HepG2 (cell line): ENCODE results near the gene IFIH1. TPM values are rescaled to one million over a fixed set of nuclear protein-coding genes. Genes with fewer than 3 reads are reported as not detected.
A peak's percentile ranks its signal among the peaks of the same experiment; 100 is the strongest.

ENCODE experiments used
- ATAC-seq: fragments of 200-7000 bp; cut with Tn5 transposase; 3 replicates; pipeline ENCODE4 v1.9.1; 2020; ENCODE audit warnings: mild to moderate bottlenecking, moderate library complexity
- BruUV-seq: library from RNA; stranded (reverse); fragments of 400-500 nt; replicated peaks from 2 replicates; lab custom pipeline; 2021; lab: Mats Ljungman, UMichigan
- CTCF ChIA-PET: fragments of 300-600 bp; formaldehyde crosslinking; extraction: SDS; loops from one replicate; lab custom pipeline; 2021; ENCODE audit warnings: low total read pairs, inconsistent platforms, low intra/inter-chr PET ratio; lab: Yijun Ruan, JAX
- POLR2A ChIA-PET: fragments of 350-600 bp; sonication (Branson Sonifier 250); formaldehyde crosslinking; loops from one replicate; lab custom pipeline; 2020; ENCODE audit warnings: antibody characterized with exemption, inconsistent platforms; lab: Yijun Ruan, JAX
- DNase-seq: peaks from one replicate; pipeline ENCODE4 v3.0.0-alpha.2; 2015; ENCODE audit warnings: low spot score
- FAIRE-seq: peaks from 3 replicates; lab custom pipeline; 2011; peaks lifted over from hg19 to GRCh38; lab: Jason Lieb, UNC
- H2AFZ ChIP-seq: one replicate; pipeline ENCODE4 v1.6.1; 2011; ENCODE audit warnings: low read length, inconsistent platforms
- H3K27ac ChIP-seq: fragments of 300-600 bp; 3 replicates; pipeline ENCODE4 v1.8.0; 2011; ENCODE audit warnings: mixed run types, mild to moderate bottlenecking, mixed read lengths, low read length, inconsistent platforms; ENCODE audit not compliant: insufficient read depth; ENCODE audit errors: extremely low read length
- H3K27me3 ChIP-seq, 2 experiments: fragments of 200-600 bp in 1 of 2; 2 replicates in 1 of 2; 3 replicates in 1 of 2; pipeline versions ENCODE4 v1.6.0 to v1.8.0; 2011; ENCODE audit warnings: low read length in 2 of 2, mild to moderate bottlenecking in 2 of 2, moderate library complexity in 2 of 2, inconsistent platforms in 1 of 2; ENCODE audit not compliant: insufficient read depth in 2 of 2, control insufficient read depth in 1 of 2
- H3K36me3 ChIP-seq, 2 experiments: fragments of 200-600 bp in 1 of 2; replicated peaks in 1 of 2; 2 replicates in 1 of 2; 3 replicates in 1 of 2; pipeline versions ENCODE4 v1.5.1 to v1.8.0; 2011; ENCODE audit warnings: low read length in 2 of 2, inconsistent platforms in 1 of 2; ENCODE audit not compliant: insufficient read depth in 2 of 2, control insufficient read depth in 1 of 2
- H3K4me1 ChIP-seq: 2 replicates; pipeline ENCODE4 v1.5.1; 2012; ENCODE audit warnings: low read length, inconsistent platforms; ENCODE audit not compliant: insufficient read depth
- H3K4me2 ChIP-seq: 2 replicates; pipeline ENCODE4 v1.6.0; 2011; ENCODE audit warnings: low read depth, low read length, inconsistent platforms
- H3K4me3 ChIP-seq, 3 experiments: fragments of 200-600 bp in 1 of 3; sonication (generic), shearing (Covaris generic) in 1 of 3; replicated peaks in 1 of 3; 2 replicates each; pipeline ENCODE4 v1.5.1; 2011 to 2016; ENCODE audit warnings: low read length in 3 of 3, inconsistent platforms in 2 of 3, low read depth in 2 of 3, mild to moderate bottlenecking in 2 of 3, control low read depth in 1 of 3, mixed read lengths in 1 of 3; ENCODE audit not compliant: insufficient read depth in 1 of 3
- H3K79me2 ChIP-seq: one replicate; pipeline ENCODE4 v1.6.1; 2011; ENCODE audit warnings: low read length, inconsistent platforms; ENCODE audit not compliant: insufficient read depth
- H3K9ac ChIP-seq: 2 replicates; pipeline ENCODE4 v1.6.0; 2011; ENCODE audit warnings: mild to moderate bottlenecking, low read depth, low read length, inconsistent platforms; ENCODE audit not compliant: insufficient read depth
- H3K9me3 ChIP-seq: 2 replicates; pipeline ENCODE4 v1.5.1; 2012; ENCODE audit warnings: mild to moderate bottlenecking, low read length
- H4K20me1 ChIP-seq: 2 replicates; pipeline ENCODE4 v1.6.0; 2011; ENCODE audit warnings: inconsistent platforms, mild to moderate bottlenecking, low read length, moderate library complexity; ENCODE audit not compliant: insufficient read depth
- CEBPB ChIP-seq: IDR thresholded peaks from 2 replicates; pipeline ENCODE4 v1.6.1; 2011; ENCODE audit warnings: low read depth, low read length, improper control_type of control experiment, borderline replicate concordance
- PCBP2 ChIP-seq: fragments of 200-400 bp; formaldehyde crosslinking; optimal IDR thresholded peaks from 2 replicates; pipeline ENCODE3; 2018; ENCODE audit warnings: low read length, low read depth; ENCODE audit not compliant: poor library complexity, severe bottlenecking
- ZNF142 ChIP-seq: sonication (generic); formaldehyde crosslinking; IDR thresholded peaks from 2 replicates; pipeline ENCODE4 v1.4.0; 2020; ENCODE audit warnings: missing genetic modification reagents
- WGBS: methylation state at CpG from one replicate; pipeline ENCODE4 v1.1.6; 2017; ENCODE audit warnings: low lambda C conversion rate; 5-methylcytosine and 5-hydroxymethylcytosine counted together
- in situ Hi-C: cut with HindIII; loops from 2 replicates; pipeline ENCODE4 v1.10.0; 2017; ENCODE audit warnings: low pct_unique_long_range_greater_than_20kb; ENCODE audit not compliant: extremely low pct_ligation_motif_present
- intact Hi-C: fragments of 100-400 bp; cut with micrococcal nuclease; formaldehyde crosslinking; loops from one replicate; pipeline ENCODE4 v1.10.0; 2022; ENCODE audit not compliant: unreplicated experiment
- polyA plus RNA-seq, 8 experiments: library from polyadenylated mRNA; depleted of rRNA in 3 of 8; stranded (reverse) in 7 of 8; unstranded in 1 of 8; fragments of >200 nt; fragmentation: Illumina TruSeq in 4 of 8; extraction: Trizol in 4 of 8; gene quantifications; 2 replicates each; pipeline versions ENCODE4 v1.2.1 to v1.2.3, GENCODE V29; 2011 to 2016; ENCODE audit warnings: low read depth in 4 of 8, missing spikeins in 1 of 8, mixed read lengths in 1 of 8; ENCODE audit not compliant: insufficient read depth in 1 of 8
- total RNA-seq, 5 experiments: library from RNA; depleted of rRNA; stranded (reverse); fragments of >200 nt; fragmentation: Illumina TruSeq; extraction: Trizol; gene quantifications; 2 replicates each; pipeline ENCODE4 v1.2.3, GENCODE V29; 2016; ENCODE audit warnings: low read depth in 1 of 5
- TF ChIP-seq, protein P1 (sequence below): IDR thresholded peaks from 2 replicates; pipeline ENCODE4 v1.6.1; 2016; ENCODE audit warnings: control low read depth

Gene IFIH1
- total and polyA plus RNA-seq, 2 of the 13 experiments (the other 11 are each of a cell fraction or from before 2014, with no cell fraction given) = 1.5 to 11.5 TPM

DNA sequence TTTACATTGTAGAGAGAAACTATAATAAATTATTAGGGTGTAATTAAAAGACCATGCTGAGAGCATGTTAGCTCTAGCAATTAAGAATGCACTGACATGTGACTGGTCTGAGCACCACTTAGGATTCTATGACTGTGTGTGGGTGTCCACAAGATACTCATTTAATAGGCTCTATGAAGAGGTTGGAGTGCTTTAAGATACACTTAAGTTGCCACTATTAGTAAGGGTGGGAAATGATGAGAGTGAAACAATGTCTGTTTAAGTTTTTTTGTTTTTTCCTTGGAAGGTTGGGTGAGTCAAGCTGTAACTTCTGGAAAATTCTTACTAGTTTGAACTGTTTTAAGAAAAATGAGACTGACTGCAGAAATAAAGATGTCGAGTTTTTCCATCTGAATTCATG is 73.4 kb downstream of the IFIH1 start:
- intact Hi-C loops (no loop called here), in situ Hi-C loops (no loop called here)
- ChIA-PET CTCF (no interaction called here), POLR2A (no interaction called here)
- Histone ChIP-seq H3K9me3 (no peaks in the 10 kb centered on the region), H3K9ac (no peak overlapping the region), H3K27me3 (no peaks in the 10 kb centered on the region), H3K4me2 (no peak overlapping the region), H3K4me3 (no peak overlapping the region), H4K20me1 (no peaks in the 10 kb centered on the region), H3K4me1 (no peaks in the 10 kb centered on the region), H2AFZ (no peak overlapping the region), H3K79me2 (no peaks in the 10 kb centered on the region), H3K36me3 (no peaks in the 10 kb centered on the region), H3K27ac (no peak overlapping the region)
- no TSS peak for BruUV-seq
- FAIRE-seq (no peak), ATAC-seq (no peak), DNase-seq (no peak)
- 0% methylated on average over 1 of the region's 1 CpG for WGBS
- no peak for TF ChIP-seq PCBP2
- TF ChIP-seq, protein P1, sequence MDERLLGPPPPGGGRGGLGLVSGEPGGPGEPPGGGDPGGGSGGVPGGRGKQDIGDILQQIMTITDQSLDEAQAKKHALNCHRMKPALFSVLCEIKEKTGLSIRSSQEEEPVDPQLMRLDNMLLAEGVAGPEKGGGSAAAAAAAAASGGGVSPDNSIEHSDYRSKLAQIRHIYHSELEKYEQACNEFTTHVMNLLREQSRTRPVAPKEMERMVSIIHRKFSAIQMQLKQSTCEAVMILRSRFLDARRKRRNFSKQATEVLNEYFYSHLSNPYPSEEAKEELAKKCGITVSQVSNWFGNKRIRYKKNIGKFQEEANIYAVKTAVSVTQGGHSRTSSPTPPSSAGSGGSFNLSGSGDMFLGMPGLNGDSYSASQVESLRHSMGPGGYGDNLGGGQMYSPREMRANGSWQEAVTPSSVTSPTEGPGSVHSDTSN (CRISPR knock-in tag) = no peak

DNA sequence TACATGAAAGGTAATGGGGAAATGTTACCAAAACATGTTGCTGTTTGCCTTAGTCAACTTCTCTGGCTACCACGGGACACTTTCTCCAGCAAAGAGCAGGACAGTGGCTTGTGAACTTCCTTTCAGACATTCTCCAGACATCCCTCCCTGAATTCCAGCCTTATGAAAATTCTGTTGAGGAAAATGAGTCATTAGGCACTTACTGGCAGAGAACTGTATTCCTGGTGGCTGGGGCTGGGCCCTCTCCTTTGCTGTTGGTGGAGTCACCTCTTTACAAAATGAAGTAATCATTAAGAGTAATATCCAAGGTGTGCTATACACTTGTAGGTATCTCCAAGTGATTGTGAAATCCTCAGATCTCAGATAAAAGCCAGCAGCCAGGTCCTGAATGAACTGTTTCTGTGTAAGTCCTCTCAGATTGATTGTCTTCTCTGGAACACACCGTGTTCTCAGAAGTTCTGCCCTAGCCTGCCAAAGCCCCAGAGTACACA is 73.9 kb downstream of the IFIH1 start:
- ATAC-seq (no peak), DNase-seq (no peak), FAIRE-seq (no peak)
- ChIA-PET CTCF (no interaction called here), POLR2A (no interaction called here)
- Histone ChIP-seq H3K4me2 (no peak overlapping the region), H3K4me1 (no peaks in the 10 kb centered on the region), H2AFZ (no peak overlapping the region), H4K20me1 (no peaks in the 10 kb centered on the region), H3K79me2 (no peaks in the 10 kb centered on the region), H3K27ac (no peak overlapping the region), H3K27me3 (no peaks in the 10 kb centered on the region), H3K36me3 (no peaks in the 10 kb centered on the region), H3K4me3 (no peak overlapping the region), H3K9ac (no peak overlapping the region), H3K9me3 (no peaks in the 10 kb centered on the region)
- WGBS = 2% methylated on average over 2 of the region's 2 CpGs
- BruUV-seq = no TSS peak
- intact Hi-C loops = no loop called here
- in situ Hi-C loops = no loop called here
- TF ChIP-seq ZNF142 = no peak
- TF ChIP-seq CEBPB = peak; percentile 67
